ENCODE results near the gene NHSL2.

- TF ChIP-seq CTCF (IDR thresholded peaks at IDR 0.05): no peak
- no peak for TF ChIP-seq EP300 (IDR thresholded peaks at IDR 0.05)
- TF ChIP-seq POLR2AphosphoS5 (IDR thresholded peaks at IDR 0.05): no peak
- no peak for TF ChIP-seq POLR2A (IDR thresholded peaks at IDR 0.05)
Observed at GRCh38 chrX:72142094-72142793, 231.6 kb downstream of the NHSL2 start.

All from gastroesophageal sphincter (tissue), 3 donors.